Heart right ventricle (tissue), 16 donors: ENCODE data around the gene RAB8A. TPM values are rescaled to one million over a fixed set of nuclear protein-coding genes. Genes with fewer than 3 reads are reported as not detected.

Source experiments
- ATAC-seq, 8 donors: fragments of 200-7000 bp; cut with Tn5 transposase; one replicate each; pipeline ENCODE4 v1.9.1; 2020; ENCODE audit warnings: mild to moderate bottlenecking in 8 of 8, moderate library complexity in 8 of 8, moderate number of reproducible peaks in 1 of 8
- DNase-seq, 2 donors: peaks; one replicate each; pipeline ENCODE4 v3.0.0-alpha.2; 2020
- H3K27ac ChIP-seq, 10 donors: fragments of 200-600 bp; sonication (generic) in 2 of 10; one replicate each; pipeline versions ENCODE4 v1.5.0 to v1.8.0; 2020 to 2022; ENCODE audit warnings: mild to moderate bottlenecking in 3 of 10
- H3K27me3 ChIP-seq, 7 donors: fragments of 200-600 bp; one replicate each; pipeline ENCODE4 v1.8.0; 2021 to 2022; ENCODE audit warnings: mild to moderate bottlenecking in 2 of 7
- H3K36me3 ChIP-seq, 9 donors: fragments of 200-600 bp; sonication (generic) in 1 of 9; one replicate each; pipeline versions ENCODE4 v1.5.0 to v1.8.0; 2020 to 2022; ENCODE audit warnings: mild to moderate bottlenecking in 2 of 9
- H3K4me1 ChIP-seq, 9 donors: fragments of 200-600 bp; sonication (generic) in 1 of 9; one replicate each; pipeline versions ENCODE4 v1.5.0 to v1.8.0; 2020 to 2022; ENCODE audit warnings: mild to moderate bottlenecking in 4 of 9
- H3K4me3 ChIP-seq, 10 donors: fragments of 200-600 bp; sonication (generic) in 2 of 10; one replicate each; pipeline versions ENCODE4 v1.5.0 to v1.8.0; 2020 to 2022; ENCODE audit warnings: mild to moderate bottlenecking in 7 of 10, moderate library complexity in 2 of 10
- H3K9me3 ChIP-seq, 11 donors: fragments of 200-600 bp in 10 of 11; sonication (generic) in 2 of 11; one replicate each; pipeline versions ENCODE4 v1.5.0 to v1.8.0; 2013 to 2022; ENCODE audit warnings: mild to moderate bottlenecking in 2 of 11, control low read depth in 1 of 11, moderate library complexity in 1 of 11
- whole genome bisulfite sequencing, 2 donors: extraction: QIAGEN DNeasy Blood & Tissue Kit; methylation state at CpG; one replicate each; pipeline ENCODE4 v1.1.7; 2013; ENCODE audit warnings: inconsistent platforms in 1 of 2; 5-methylcytosine and 5-hydroxymethylcytosine counted together
- intact Hi-C, 10 donors: fragments of 100-400 bp; cut with DNase I; formaldehyde crosslinking; loops; one replicate each; pipeline versions ENCODE4 v1.11.1 to v1.14.2; 2022
- polyA plus RNA-seq, 2 donors: library from polyadenylated mRNA; stranded (reverse); fragments of 200-250 nt; gene quantifications; one replicate each; pipeline ENCODE4 v1.2.3, GENCODE V29; 2013
- total RNA-seq, 10 donors: library from RNA; stranded (reverse); fragmentation: NEBNext Ultra II Directional in 3 of 10; extraction: Animal tissue kit (Norgen Biotek cat#: 25700) in 3 of 10; gene quantifications; one replicate each; pipeline versions ENCODE4 v1.2.1 to v1.2.4, GENCODE V29; 2021 to 2023
- TF ChIP-seq, protein P1 (sequence below), 9 donors: fragments of 200-600 bp; sonication (generic) in 2 of 9; IDR thresholded peaks; one replicate each; pipeline versions ENCODE4 v1.5.0 to v1.8.0; 2021 to 2022; ENCODE audit warnings: antibody characterized with exemption in 9 of 9, mild to moderate bottlenecking in 5 of 9, moderate library complexity in 1 of 9
- donor health status: Arrhythmogenic right ventricular cardiomyopathy.
- donor health status: ischemic (EF 13 %, LVEDD 7.1; RV severe dilation, severe dysfunction).
- donor health status: healthy with polysubstance abuse.
- donor health status: DM: no; HTN: yes; CAD: no.
- donor health status: DM: no; HTN: no; CAD: no.
- donor health status: ischemic (EF 25% LVEDD 6.9; RV normal size, moderate dysfunction).
- donor health status: ischemic (EF 25% LVEDD 5.7; RV mildly dilated, moderate dysfunction).
- donor health status: healthy.
- donor health status: DM: yes; HTN: yes; CAD: no.
- donor health status: Ischemic cardiomyopathy.
- donor health status: ischemic (EF 35%, LVEDD 5.7; RV mildly dilated, moderate dysfunction).
- donor health status: nonischemic (EF 11% LVEDD 7.7; RV severe dilation, severe dysfunction).
- donor health status: DM: yes; HTN: yes; CAD: no.
- donor health status: PGD.
- donor health status: ischemic (EF 29% LVEDD 5.4; RV normal size, mild dysfunction).
- donor health status: nonischemic (EF 23%, LVEDD 6.1; RV moderate dilation, normal function).

RAB8A gene
- total and polyA plus RNA-seq, 12 donors = 12.1 to 47.4 (median 19.5) TPM

- H3K36me3 ChIP-seq = no peaks in the 10 kb centered on the region
- TF ChIP-seq, protein P1, sequence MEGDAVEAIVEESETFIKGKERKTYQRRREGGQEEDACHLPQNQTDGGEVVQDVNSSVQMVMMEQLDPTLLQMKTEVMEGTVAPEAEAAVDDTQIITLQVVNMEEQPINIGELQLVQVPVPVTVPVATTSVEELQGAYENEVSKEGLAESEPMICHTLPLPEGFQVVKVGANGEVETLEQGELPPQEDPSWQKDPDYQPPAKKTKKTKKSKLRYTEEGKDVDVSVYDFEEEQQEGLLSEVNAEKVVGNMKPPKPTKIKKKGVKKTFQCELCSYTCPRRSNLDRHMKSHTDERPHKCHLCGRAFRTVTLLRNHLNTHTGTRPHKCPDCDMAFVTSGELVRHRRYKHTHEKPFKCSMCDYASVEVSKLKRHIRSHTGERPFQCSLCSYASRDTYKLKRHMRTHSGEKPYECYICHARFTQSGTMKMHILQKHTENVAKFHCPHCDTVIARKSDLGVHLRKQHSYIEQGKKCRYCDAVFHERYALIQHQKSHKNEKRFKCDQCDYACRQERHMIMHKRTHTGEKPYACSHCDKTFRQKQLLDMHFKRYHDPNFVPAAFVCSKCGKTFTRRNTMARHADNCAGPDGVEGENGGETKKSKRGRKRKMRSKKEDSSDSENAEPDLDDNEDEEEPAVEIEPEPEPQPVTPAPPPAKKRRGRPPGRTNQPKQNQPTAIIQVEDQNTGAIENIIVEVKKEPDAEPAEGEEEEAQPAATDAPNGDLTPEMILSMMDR (IDR thresholded peaks at IDR 0.05) = no peak
- DNase-seq = no peak
- H3K9me3 ChIP-seq = no peaks in the 10 kb centered on the region
- intact Hi-C loops = no loop called here
- no peaks in the 10 kb centered on the region for H3K4me1 ChIP-seq
- no peak overlapping the region for H3K4me3 ChIP-seq
- H3K27ac ChIP-seq = no peak overlapping the region
- no peak for ATAC-seq
- 71 to 76% methylated on average over 6 of the region's 6 CpGs for WGBS, 2 donors
- no peaks in the 10 kb centered on the region for H3K27me3 ChIP-seq
Measured at GRCh38 chr19:16160445-16160942, 48.8 kb downstream of the RAB8A start.

- WGBS, 2 donors = 72% methylated on average over 14 of the region's 14 CpGs
- TF ChIP-seq, protein P1 (IDR thresholded peaks at IDR 0.05) = no peak
- no peaks in the 10 kb centered on the region for H3K9me3 ChIP-seq
- H3K27ac ChIP-seq = no peak overlapping the region
- DNase-seq (no peak), ATAC-seq (no peak)
- H3K4me3 ChIP-seq = no peak overlapping the region
- no peaks in the 10 kb centered on the region for H3K27me3 ChIP-seq
- intact Hi-C loops = no loop called here
- H3K4me1 ChIP-seq = no peaks in the 10 kb centered on the region
- no peaks in the 10 kb centered on the region for H3K36me3 ChIP-seq
Measured at GRCh38 chr19:16160943-16161560, 49.4 kb downstream of the RAB8A start.

DNA sequence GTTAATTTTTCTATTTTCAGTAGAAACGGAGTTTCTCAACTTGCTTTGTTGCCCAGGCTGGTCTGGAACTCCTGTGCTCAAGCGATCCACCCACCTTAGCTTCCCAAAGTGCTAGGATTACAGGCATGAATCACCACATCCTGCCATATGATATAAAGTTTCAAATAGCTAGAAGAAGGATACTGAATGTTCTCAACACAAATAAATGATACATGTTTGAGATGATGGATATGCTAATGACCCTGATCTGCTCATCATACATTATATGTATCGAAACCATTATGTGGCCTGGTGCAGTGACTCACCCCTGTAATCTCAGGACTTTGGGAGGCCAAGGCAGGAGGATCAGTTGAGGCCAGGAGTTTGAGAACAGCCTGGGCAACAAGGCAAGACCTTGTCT lies 50.2 kb downstream of the RAB8A start:
- 81 to 85% methylated on average over 3 of the region's 3 CpGs for WGBS, 2 donors
- no peaks in the 10 kb centered on the region for H3K4me1 ChIP-seq
- DNase-seq (no peak), ATAC-seq (no peak)
- intact Hi-C loops = no loop called here
- no peak overlapping the region for H3K27ac ChIP-seq
- no peaks in the 10 kb centered on the region for H3K27me3 ChIP-seq
- TF ChIP-seq, protein P1 (IDR thresholded peaks at IDR 0.05) = no peak
- no peak overlapping the region for H3K4me3 ChIP-seq
- H3K9me3 ChIP-seq = no peaks in the 10 kb centered on the region
- H3K36me3 ChIP-seq = no peaks in the 10 kb centered on the region

- no peaks in the 10 kb centered on the region for H3K36me3 ChIP-seq
- TF ChIP-seq, protein P1 (IDR thresholded peaks at IDR 0.05) = no peak
- no peaks in the 10 kb centered on the region for H3K27me3 ChIP-seq
- H3K4me3 ChIP-seq = no peak overlapping the region
- no peaks in the 10 kb centered on the region for H3K9me3 ChIP-seq
- intact Hi-C loops = no loop called here
- DNase-seq = no peak
- H3K27ac ChIP-seq = no peak overlapping the region
- H3K4me1 ChIP-seq = peaks cover 0 to 10% (median 0%) of the 10 kb centered on the region in 9 donors
- WGBS, 2 donors = 81 to 82% methylated on average over 13 of the region's 13 CpGs
- ATAC-seq = no peak
Measured at GRCh38 chr19:16164222-16164890, 52.7 kb downstream of the RAB8A start.
